Measurements from ENCODE around the gene NECTIN3.

DNA sequence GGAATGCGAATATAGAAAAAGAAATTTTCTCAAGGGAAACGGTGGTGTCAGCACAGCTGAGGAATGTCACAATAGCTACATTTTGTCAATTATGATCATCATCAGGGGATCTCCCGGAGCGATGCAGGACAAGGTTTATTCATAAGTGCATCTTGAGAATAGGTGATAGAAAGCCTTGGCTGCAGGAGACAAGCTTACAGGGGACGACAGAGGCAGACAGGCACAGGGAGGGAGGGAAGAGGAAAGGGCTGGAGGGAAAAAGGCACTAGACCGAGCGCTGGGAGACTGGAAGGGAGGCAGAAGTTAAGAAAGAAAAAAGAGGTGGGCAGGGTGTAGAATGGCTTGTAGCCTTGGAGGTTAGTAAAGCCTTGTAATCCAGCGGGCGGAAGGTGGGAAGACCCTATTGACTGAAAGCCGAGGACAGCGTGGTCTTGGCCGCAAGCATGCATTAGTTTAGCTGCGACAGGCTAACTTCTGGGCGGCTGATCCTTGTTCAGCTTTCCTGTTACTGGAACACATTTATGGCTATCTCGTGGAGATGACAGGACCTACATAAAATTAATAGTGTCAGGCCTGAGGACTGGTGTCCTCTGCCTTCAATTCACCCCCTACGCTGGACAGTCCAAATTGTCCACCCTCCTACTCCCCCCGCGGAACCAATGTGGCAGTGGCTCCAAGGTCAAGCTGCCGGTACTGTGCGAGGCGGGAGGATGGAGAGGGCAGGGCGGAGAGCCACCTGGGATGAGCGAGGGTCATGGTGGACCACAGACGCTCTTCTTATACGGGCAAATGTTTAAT, 1.4 kb upstream of the NECTIN3 start:
- TF ChIP-seq POLR2AphosphoS5 (IDR thresholded peaks at IDR 0.05) (no peak), POLR2A (IDR thresholded peaks at IDR 0.05) (no peak)
- TF ChIP-seq, protein P1, sequence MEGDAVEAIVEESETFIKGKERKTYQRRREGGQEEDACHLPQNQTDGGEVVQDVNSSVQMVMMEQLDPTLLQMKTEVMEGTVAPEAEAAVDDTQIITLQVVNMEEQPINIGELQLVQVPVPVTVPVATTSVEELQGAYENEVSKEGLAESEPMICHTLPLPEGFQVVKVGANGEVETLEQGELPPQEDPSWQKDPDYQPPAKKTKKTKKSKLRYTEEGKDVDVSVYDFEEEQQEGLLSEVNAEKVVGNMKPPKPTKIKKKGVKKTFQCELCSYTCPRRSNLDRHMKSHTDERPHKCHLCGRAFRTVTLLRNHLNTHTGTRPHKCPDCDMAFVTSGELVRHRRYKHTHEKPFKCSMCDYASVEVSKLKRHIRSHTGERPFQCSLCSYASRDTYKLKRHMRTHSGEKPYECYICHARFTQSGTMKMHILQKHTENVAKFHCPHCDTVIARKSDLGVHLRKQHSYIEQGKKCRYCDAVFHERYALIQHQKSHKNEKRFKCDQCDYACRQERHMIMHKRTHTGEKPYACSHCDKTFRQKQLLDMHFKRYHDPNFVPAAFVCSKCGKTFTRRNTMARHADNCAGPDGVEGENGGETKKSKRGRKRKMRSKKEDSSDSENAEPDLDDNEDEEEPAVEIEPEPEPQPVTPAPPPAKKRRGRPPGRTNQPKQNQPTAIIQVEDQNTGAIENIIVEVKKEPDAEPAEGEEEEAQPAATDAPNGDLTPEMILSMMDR (IDR thresholded peaks at IDR 0.05): no peak

Measured in breast epithelium (tissue), 3 donors.